Activated CD4-positive, alpha-beta T cell treated with anti-CD3 and anti-CD28 coated beads for 4 hours (primary cell): ENCODE measurements around the gene ELAVL2.

Experiments
- DNase-seq, 2 donors: peaks; one replicate each; pipeline ENCODE4 v3.0.0-alpha.2; 2020

The ELAVL2 gene

GRCh38 chr9:23721466-23721865 lies 104.6 kb downstream of the ELAVL2 start:
- no peak for DNase-seq

DNA sequence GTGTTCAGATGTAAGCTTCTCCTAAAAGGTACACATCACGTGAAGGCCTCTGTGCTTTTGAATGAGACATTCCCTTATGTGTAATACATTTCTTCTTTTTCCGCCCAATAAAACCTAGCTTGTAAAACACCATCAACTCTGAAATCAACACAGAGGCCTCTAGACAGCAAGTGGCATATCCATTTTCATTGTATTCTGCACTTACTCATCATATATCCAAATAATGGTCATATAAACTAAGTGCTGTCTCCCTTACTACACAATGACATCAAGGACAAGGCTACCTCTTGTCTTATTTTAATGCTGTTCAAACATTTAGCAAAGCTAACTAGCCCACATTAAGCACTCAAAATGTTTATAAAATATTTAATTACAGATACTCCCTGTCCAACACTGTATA lies 108.5 kb downstream of the ELAVL2 start:
- no peak for DNase-seq

DNA sequence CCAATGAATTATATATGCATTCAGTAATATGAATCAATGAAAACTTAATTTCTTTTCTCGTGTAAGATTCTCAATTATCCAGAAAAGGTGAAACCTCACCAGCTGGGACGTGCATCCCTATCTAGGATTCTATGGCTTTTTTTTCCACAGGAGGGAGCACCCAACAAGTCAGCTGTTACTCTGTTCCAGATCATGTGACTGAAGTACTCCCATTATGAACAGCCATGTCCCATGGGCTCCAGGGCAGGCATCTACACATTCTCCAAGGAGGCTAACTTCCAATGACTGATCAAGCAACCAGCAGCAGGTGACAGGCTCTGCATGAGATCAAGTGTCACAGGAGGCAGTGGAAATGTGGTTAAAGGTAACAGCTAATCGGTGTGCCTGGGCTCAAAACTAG lies 118.8 kb downstream of the ELAVL2 start:
- DNase-seq, result no peak

DNA sequence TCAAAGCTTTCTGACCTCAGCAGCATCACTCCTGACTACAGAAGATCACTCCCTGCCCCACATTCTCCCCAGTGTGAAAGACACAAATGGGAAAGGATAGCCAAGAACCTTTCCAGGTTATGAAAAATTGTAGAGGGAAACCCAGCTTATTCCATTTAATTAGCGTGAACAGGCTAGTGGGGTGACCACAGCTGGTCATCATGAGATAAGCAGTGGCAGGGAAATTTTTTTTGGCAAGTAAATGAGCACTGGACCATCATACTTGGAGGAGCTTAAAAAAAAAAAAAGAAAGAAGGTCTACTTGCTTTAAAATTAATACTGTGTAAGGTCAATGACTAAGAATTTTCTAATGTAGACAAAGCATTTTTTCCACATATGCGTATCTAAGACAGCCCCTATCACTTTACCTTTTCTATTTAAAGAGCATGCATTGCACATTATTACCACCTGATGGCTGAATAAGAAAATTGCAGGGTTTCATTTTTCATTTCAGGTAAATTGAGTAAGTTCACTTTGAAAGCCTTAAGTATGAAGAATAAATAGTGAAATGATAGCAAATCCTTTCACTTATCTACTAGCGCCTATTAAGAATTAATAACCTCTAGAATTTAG lies 123.6 kb downstream of the ELAVL2 start:
- no peak for DNase-seq

DNA sequence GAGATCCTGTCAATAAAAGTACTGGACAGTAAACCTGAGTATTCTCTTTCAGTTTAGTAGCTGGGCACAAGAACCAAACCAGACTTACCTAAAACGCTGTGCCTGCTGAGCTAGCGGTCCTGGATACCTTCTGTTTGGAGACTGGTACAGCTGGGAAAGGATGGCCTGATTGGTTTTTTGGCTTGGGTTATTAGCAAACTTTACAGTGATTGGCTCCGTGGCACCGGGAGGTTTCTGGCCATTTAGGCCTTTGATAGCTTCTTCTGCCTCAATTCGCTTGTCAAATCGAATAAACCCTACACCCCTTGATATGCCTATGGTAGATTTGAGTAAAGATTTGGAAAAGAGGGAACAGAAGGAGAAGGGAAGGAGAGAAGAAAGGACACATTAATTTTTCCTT lies 124.7 kb downstream of the ELAVL2 start:
- no peak for DNase-seq

DNA sequence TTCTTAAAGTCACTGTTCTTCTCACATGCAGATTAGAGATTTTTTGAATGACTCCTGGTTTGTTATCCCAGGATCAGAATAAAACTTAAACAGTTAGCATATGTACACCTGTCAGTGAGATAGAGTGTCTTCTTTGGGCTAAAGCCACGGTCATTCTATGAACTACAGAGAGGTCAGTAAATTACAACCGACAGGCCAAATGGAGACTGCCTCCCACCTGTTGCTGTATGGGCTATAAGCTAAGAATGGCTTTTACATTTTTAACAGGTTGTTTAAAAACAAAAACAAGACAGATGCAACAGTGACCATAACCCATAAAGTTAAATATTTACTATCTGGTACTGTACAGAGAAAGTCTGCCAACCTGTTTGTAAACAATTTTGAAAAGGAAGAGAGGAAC lies 125.7 kb downstream of the ELAVL2 start:
- DNase-seq, result no peak

GRCh38 chr9:23698161-23698560 lies 127.9 kb downstream of the ELAVL2 start:
- no peak for DNase-seq

DNA sequence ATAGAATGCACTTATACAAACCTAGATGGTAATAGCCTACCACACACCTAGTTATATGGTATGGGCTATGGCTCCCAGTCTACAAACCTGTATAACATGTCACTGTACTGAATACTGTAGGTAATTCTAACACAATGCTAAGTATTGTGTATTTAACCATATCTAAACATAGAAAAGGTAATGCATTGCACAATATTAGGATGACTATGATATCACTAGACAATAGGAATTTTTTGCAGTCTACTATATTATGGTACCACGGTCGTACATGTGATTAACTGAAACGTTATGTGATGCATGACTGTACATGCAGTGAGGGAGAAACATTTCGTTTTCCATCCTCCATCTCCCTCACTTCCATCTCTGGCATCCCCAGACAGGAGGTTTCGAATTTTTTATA lies 130.5 kb downstream of the ELAVL2 start:
- DNase-seq, result no peak

DNA sequence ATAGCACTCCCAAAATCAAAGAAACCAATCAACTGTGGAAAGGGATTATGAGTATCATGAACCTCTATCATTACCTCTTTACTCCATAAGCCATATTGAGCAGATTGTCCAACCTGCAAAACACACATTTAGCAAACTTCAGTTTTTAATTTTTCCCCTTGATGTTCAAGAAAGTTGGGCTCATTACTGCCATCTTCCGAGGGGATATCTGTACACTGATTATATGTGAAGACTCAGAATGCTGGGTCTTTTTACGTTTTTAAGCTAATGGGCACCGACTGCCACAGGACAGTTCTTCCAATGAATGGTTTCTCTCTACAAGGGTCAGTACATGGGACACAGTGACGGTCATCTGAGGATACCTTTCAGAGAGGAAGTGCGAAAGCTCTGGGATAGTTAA lies 132.7 kb downstream of the ELAVL2 start:
- no peak for DNase-seq

- DNase-seq, result no peak
Observed at GRCh38 chr9:23686896-23687295, 139.1 kb downstream of the ELAVL2 start.

GRCh38 chr9:23686257-23686656 lies 139.8 kb downstream of the ELAVL2 start:
- no peak for DNase-seq

DNA sequence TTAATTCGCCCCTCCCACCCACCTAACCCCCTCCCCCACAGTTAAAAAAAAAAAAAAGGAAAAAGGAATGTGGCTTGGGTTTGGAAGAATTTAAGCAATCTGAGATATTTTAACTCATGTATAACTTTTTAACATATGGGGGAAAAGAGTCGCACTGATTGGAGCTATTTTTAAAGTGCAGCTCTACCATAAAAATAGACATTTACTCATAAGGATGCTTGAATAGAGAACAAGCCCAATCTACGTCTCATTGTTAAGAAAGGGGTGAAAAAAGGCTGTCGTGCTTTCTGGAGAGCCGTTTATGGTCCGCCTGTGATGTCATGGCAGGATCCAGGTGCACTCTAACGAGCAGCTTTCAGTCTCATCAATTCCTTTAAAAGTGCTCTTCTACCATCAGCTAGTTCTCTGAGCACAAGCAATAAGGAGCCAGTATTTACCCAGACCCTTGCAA lies 142.4 kb downstream of the ELAVL2 start:
- no peak for DNase-seq

GRCh38 chr9:23682891-23683431 lies 143.1 kb downstream of the ELAVL2 start:
- DNase-seq, result no peak

- DNase-seq, result no peak
Observed at GRCh38 chr9:23682352-23682751, 143.7 kb downstream of the ELAVL2 start.

- DNase-seq, result no peak
Observed at GRCh38 chr9:23677446-23677845, 148.6 kb downstream of the ELAVL2 start.

DNA sequence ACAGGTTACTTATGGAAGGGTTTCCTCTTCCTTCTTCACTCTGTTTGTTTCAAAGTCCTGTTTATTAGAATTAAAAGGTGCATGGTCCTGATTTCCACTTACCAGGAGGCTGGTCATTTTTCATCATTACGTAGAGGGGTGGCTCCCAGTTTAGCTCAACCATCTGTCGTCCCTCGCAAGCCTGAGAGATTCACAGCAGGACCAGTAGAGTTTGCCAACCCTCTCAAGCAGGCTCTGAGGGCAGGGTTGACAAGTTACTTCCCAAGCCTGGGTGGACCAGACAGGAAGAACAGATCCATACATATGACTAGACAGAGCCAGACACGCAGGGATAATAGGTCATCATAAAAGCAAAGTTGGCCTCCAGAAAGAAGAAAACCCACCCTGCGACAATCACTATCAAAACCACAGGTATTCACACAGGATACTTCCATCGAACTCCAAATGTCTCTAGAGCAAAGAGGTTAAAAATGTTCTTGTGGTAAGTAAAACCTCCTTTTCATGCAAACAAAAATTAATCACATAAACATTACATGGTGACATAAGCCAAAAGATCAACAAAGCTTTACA lies 151.9 kb downstream of the ELAVL2 start:
- DNase-seq, result no peak

DNA sequence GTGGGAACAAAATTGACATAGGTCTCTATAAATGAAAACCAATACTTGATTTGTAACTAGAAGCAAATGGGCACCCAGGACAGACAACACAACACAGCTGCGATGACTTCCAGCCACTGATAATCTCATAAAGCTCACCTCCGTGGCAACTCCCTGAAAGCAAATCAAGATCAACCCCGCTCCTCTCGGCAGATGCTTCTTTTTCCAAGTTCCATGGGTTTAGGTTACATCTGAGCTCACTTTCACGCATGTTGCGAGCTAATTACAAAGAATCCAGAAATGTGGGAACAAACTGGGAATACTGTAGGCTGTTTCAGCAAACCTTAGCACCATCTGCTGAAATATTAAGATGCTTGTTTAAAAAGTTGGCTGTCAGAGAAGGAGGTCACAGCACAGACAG lies 153.9 kb downstream of the ELAVL2 start:
- DNase-seq, result no peak

DNA sequence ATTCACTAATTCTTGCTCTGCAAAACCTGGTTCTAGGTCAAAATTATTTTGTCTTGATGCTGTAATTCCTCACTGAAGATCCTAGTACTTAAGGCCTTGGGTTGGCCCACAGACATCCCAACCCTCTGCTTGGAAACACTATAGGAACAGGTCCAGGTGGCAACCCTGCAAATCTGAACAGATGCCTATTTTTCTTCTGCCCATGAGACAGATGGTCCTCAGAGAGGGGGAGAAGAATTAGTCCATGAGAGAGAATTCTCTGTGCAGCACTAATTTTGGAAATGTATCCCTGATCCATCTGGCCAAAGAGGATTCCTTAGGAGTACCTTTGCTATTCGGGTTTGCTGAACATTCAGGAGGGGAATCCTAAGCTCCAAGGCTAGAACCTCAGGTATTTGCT lies 156.3 kb downstream of the ELAVL2 start:
- DNase-seq, result no peak

GRCh38 chr9:23665635-23666034 lies 160.4 kb downstream of the ELAVL2 start:
- DNase-seq, result no peak

GRCh38 chr9:23665051-23665450 lies 161.0 kb downstream of the ELAVL2 start:
- DNase-seq, result no peak

- DNase-seq, result no peak
Observed at GRCh38 chr9:23663946-23664345, 162.1 kb downstream of the ELAVL2 start.

DNA sequence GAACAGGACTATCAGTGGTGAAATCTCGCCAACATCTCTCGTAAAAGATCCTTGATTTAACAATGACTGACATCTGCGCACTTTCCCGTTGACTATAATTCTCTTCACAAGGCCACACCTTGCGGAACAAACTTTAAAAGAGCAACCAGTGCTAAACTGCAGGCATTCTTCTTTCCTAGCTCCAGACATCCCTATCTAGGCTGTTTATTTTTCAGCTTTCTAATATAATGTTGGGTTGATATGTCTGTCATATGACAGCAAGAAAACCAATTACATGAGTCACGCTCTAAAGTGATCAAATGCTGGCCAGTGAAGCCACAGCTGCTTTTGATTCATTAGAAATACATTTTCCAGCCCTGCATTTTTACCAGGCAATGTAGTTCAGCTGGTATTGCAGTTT lies 162.5 kb downstream of the ELAVL2 start:
- DNase-seq, result no peak

DNA sequence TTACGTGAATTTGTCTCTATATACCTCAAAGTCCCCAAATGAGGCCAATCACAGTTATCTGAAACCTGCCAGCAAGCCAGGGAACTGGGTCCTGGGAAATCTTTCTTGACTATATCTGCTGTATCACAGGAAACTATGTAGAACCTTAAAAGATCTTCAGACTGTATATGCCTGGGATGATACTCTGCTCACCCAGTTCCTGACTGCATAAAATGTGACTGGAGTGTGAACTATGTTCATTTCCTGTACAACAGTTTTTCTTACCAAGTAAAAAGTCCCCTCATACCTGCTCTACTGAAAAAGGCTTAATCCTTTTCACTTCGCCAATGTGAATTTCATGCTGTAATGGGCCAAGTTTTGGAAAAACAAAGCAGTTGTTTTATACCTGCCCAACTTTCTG lies 162.9 kb downstream of the ELAVL2 start:
- no peak for DNase-seq

GRCh38 chr9:23662320-23662719 lies 163.7 kb downstream of the ELAVL2 start:
- no peak for DNase-seq
